ENCODE measurements around the gene PTBP1. TPM values are rescaled to one million over a fixed set of nuclear protein-coding genes. Genes with fewer than 3 reads are reported as not detected.

PTBP1 gene
- total and polyA plus RNA-seq, 9 of the 15 experiments (the other 6 are each of a cell fraction or from before 2014, with no cell fraction given) = 14.0 to 759 (median 234) TPM

- peak; percentile 36; the same call in 1 of the 2 replicates for TF ChIP-seq POLR2AphosphoS2 (IDR thresholded peaks at IDR 0.05; ENCODE audit: low read length)
- TF ChIP-seq HDAC1 (IDR thresholded peaks at IDR 0.05) = no peak
- TF ChIP-seq MCM5 (IDR thresholded peaks at IDR 0.05; ENCODE audit: low read depth) = no peak
- peak; percentile 76 for TF ChIP-seq RBM22 (IDR thresholded peaks at IDR 0.05; ENCODE audit: low read depth, low read length, poor library complexity, severe bottlenecking)
- TF ChIP-seq BRD9 (IDR thresholded peaks at IDR 0.05; ENCODE audit: low read depth, partially characterized antibody) = no peak
- no peak for TF ChIP-seq ZNF785 (CRISPR knock-in tag; IDR thresholded peaks at IDR 0.05)
- TF ChIP-seq, protein P1, sequence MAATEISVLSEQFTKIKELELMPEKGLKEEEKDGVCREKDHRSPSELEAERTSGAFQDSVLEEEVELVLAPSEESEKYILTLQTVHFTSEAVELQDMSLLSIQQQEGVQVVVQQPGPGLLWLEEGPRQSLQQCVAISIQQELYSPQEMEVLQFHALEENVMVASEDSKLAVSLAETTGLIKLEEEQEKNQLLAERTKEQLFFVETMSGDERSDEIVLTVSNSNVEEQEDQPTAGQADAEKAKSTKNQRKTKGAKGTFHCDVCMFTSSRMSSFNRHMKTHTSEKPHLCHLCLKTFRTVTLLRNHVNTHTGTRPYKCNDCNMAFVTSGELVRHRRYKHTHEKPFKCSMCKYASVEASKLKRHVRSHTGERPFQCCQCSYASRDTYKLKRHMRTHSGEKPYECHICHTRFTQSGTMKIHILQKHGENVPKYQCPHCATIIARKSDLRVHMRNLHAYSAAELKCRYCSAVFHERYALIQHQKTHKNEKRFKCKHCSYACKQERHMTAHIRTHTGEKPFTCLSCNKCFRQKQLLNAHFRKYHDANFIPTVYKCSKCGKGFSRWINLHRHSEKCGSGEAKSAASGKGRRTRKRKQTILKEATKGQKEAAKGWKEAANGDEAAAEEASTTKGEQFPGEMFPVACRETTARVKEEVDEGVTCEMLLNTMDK (IDR thresholded peaks at IDR 0.05; ENCODE audit: borderline replicate concordance, insufficient read depth, low read depth, low read length, poor library complexity, severe bottlenecking) = no peak
- no peak for TF ChIP-seq ZBTB17 (CRISPR knock-in tag; IDR thresholded peaks at IDR 0.05)
- TF ChIP-seq BHLHE40 (IDR thresholded peaks at IDR 0.05; ENCODE audit: low read length) = no peak
- peak; percentile 40 for TF ChIP-seq CCNT2 (IDR thresholded peaks at IDR 0.05; ENCODE audit: borderline replicate concordance, extremely low read depth, insufficient read length, low read depth, low read length)
- TF ChIP-seq ZBED1 (IDR thresholded peaks at IDR 0.05) = no peak
- TF ChIP-seq HIVEP1 (CRISPR knock-in tag; IDR thresholded peaks at IDR 0.05) = no peak
- peak; percentile 27 for TF ChIP-seq TFE3 (CRISPR knock-in tag; IDR thresholded peaks at IDR 0.05)
- no peak for TF ChIP-seq ZNF143 (CRISPR knock-in tag; IDR thresholded peaks at IDR 0.05)
- no peak for TF ChIP-seq PHB2 (IDR thresholded peaks at IDR 0.05; ENCODE audit: low read depth)
- no peak for TF ChIP-seq CBX1 (IDR thresholded peaks at IDR 0.05; ENCODE audit: low read depth)
- no peak for TF ChIP-seq GTF2A2 (tag; IDR thresholded peaks at IDR 0.05)
- no peak for TF ChIP-seq ZNF121 (CRISPR knock-in tag; conservative IDR thresholded peaks at IDR 0.05)
- TF ChIP-seq ZNF696 (CRISPR knock-in tag; conservative IDR thresholded peaks at IDR 0.05) = no peak
- 0 out of 2 replicates have a peak, but pooled peaks have one; percentile 6 for TF ChIP-seq MYNN (IDR thresholded peaks at IDR 0.05)
- no peak for TF ChIP-seq MYNN (CRISPR knock-in tag; IDR thresholded peaks at IDR 0.05)
- no peak for TF ChIP-seq TCF7L2 (IDR thresholded peaks at IDR 0.05; ENCODE audit: low read depth, low read length)
- no peak for TF ChIP-seq PHF21A (IDR thresholded peaks at IDR 0.05; ENCODE audit: borderline replicate concordance, low read depth)
- TF ChIP-seq, protein P2, sequence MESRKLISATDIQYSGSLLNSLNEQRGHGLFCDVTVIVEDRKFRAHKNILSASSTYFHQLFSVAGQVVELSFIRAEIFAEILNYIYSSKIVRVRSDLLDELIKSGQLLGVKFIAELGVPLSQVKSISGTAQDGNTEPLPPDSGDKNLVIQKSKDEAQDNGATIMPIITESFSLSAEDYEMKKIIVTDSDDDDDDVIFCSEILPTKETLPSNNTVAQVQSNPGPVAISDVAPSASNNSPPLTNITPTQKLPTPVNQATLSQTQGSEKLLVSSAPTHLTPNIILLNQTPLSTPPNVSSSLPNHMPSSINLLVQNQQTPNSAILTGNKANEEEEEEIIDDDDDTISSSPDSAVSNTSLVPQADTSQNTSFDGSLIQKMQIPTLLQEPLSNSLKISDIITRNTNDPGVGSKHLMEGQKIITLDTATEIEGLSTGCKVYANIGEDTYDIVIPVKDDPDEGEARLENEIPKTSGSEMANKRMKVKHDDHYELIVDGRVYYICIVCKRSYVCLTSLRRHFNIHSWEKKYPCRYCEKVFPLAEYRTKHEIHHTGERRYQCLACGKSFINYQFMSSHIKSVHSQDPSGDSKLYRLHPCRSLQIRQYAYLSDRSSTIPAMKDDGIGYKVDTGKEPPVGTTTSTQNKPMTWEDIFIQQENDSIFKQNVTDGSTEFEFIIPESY (CRISPR knock-in tag; IDR thresholded peaks at IDR 0.05) = peak; percentile 73; the same call in 1 of the 2 replicates
- TF ChIP-seq SRSF9 (IDR thresholded peaks at IDR 0.05; ENCODE audit: borderline replicate concordance, low read depth, low read length) = no peak
- no peak for TF ChIP-seq SOX6 (IDR thresholded peaks at IDR 0.05)
- TF ChIP-seq ZNF408 (CRISPR knock-in tag; IDR thresholded peaks at IDR 0.05; ENCODE audit: low read depth) = no peak
Observed at GRCh38 chr19:810883-811489, 13.7 kb downstream of the PTBP1 start (continued).

Measured in K562 (cell line).